ENCODE results near the gene ID2.
"Not testable (repeated sequence)": the region's sequence is repeated elsewhere in the genome, so short reads cannot be mapped to it uniquely, and the experiment has no call there.

Gene ID2

DNA sequence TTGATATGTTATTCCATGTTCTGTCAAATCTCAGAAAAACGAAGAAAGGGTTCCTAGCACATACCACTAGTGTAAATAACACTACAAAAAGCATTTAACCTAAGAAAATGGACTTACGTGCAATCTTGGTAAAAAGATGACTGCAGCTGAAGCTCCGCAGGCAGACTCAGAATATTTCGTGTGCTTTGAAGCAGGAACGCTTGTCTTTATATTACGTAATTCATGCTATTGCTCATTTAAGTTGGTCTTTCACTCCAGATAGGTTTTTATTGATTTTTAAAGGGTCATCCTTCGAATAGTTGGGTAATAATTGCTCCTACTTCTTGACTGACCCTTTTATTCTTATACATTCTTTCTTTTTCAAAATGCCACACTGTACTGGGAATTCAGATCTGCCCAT lies 44.0 kb downstream of the ID2 start:
- no peak for DNase-seq (ENCODE audit: extremely low read depth in 1 of 2, low read depth in 1 of 2)

DNA sequence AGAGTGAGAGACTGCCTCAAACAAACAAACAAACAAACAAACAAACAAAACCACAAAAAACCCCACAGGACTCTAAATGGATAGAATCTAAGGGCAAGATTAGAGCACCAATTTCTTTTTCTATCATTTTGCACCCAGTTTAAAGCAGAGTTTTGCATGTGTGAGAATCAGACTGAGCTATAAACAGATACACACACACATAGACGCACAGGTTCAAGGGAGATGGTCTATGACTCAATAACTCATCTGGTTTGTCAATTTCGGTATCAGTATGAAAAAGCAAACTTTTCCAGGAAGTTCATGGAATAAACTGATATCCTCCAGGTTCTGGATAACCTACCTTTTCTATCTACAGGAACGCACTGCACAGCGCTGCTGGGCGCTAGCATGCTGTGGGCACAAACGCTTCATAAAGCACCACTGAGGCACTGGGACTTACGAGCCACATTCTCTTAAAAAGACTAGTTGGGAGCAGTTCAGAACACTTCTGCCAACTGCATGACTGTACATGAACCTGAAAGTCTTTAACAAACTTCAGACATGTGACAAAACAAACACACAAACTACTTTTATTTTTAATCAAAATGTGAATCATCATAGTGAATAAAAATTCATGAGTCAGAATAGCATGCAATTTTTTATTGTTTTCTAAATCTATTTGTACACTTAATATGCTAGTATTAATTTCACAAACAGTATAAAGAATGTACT lies 46.6 kb downstream of the ID2 start:
- no peak for DNase-seq (ENCODE audit: extremely low read depth in 1 of 2, low read depth in 1 of 2)

DNA sequence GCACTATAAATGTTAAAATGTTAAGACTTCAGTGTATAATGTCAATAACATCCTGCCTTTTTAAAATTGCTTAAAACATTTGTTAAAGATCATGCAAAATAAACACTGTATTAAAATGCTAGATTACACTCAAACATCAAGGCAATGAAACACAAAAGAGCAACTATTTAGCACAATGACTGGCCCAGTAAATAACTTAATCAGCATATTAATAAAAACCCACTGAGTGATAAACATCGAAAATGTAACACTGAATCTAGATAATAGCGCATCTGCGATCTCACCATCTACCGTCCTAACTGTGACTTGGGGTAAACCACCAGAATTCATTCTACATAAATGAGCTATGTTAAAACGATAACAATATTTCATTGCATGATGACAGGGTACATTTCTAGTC lies 47.2 kb downstream of the ID2 start:
- DNase-seq (ENCODE audit: extremely low read depth in 1 of 2, low read depth in 1 of 2), result not testable (repeated sequence)

DNA sequence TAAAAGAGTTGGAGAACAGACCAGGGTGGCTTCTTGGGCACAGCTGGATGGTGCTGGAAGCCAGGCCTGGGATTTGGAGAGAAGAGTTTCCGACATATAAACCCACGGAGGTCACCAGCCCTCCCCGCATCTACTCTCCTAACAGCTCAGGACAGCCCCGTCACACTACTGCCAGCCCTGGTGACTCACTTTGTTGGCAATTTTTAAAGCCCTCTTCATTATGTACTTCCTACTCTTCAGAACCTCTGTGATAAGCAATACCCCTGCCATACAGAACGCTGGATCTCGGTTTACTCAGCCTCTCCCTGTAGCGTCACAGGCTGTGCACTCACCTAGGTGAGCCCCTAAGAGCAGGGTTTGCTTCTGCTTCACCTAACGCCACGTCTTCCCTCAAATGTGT lies 48.1 kb downstream of the ID2 start:
- no peak for DNase-seq (ENCODE audit: extremely low read depth in 1 of 2, low read depth in 1 of 2)

DNA sequence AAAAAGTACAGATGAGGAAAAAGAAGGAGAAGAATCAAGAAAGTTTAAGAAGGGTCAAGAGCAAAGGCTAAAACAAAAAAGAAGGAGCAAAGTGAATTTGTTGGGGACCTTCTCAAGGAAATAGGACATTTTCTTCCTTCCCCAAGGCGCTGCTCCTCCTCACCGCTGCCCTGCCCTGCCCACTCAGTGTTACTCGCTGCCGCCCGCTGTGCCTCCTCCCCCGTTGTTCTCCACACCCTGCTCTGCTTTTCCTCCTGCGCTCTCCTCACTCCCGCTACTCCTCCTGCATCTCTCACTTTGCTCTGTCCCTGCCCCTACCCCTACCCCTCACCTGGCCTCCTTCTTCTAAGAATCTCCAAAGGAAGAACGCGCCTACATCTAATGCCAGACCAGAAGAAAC lies 50.7 kb downstream of the ID2 start:
- no peak for DNase-seq (ENCODE audit: extremely low read depth in 1 of 2, low read depth in 1 of 2)
